GM19395 (cell line): ENCODE results near the gene LCN6.
"Not testable (repeated sequence)": the region's sequence is repeated elsewhere in the genome, so short reads cannot be mapped to it uniquely, and the experiment has no call there.

Experiments
- ATAC-seq: cut with Tn5 transposase; IDR thresholded peaks from one replicate; pipeline ENCODE4 v1.9.1; 2021; ENCODE audit warnings: mild to moderate bottlenecking, moderate library complexity; ENCODE audit not compliant: unreplicated experiment

Gene LCN6

GRCh38 chr9:136748201-136748600 lies at the start of gene LCN6:
TSS of gene LCN6 (minus strand) at chr9:136748525. CDS start at chr9:136748483, 42 bp downstream.
- no peak for ATAC-seq

- ATAC-seq: not testable (repeated sequence)
These were observed 48.5 kb upstream of the LCN6 start for GRCh38 chr9:136796775-136797347.

- no peak for ATAC-seq
These were observed 48.0 kb upstream of the LCN6 start, which contains the start of gene CCDC183 for GRCh38 chr9:136796238-136796774. TSS of gene CCDC183 (plus strand) at chr9:136796338. CDS start at chr9:136796398, 60 bp downstream.

GRCh38 chr9:136795000-136795348 lies 46.6 kb upstream of the LCN6 start:
- ATAC-seq: no peak

GRCh38 chr9:136794281-136794999 lies 46.1 kb upstream of the LCN6 start:
- ATAC-seq: no peak

- ATAC-seq: no peak
These were observed 45.0 kb upstream of the LCN6 start for GRCh38 chr9:136793086-136793946.

- no peak for ATAC-seq
These were observed 44.2 kb upstream of the LCN6 start for GRCh38 chr9:136792321-136793085.

- peak; percentile 31 for ATAC-seq
These were observed 43.4 kb upstream of the LCN6 start for GRCh38 chr9:136791516-136792276.

- peak; percentile 75 for ATAC-seq
These were observed 42.6 kb upstream of the LCN6 start, which contains the start of gene TMEM141 for GRCh38 chr9:136790640-136791515. TSS of gene TMEM141 (plus strand) at chr9:136791344. CDS start at chr9:136791371, 27 bp downstream.

- ATAC-seq: no peak
These were observed 41.2 kb upstream of the LCN6 start for GRCh38 chr9:136789523-136789937.

GRCh38 chr9:136788644-136789522 lies 40.6 kb upstream of the LCN6 start:
- ATAC-seq: not testable (repeated sequence)

GRCh38 chr9:136787690-136788400 lies 39.5 kb upstream of the LCN6 start:
- no peak for ATAC-seq

- ATAC-seq: not testable (repeated sequence)
These were observed 38.7 kb upstream of the LCN6 start for GRCh38 chr9:136786983-136787382.

- ATAC-seq: no peak
These were observed 38.1 kb upstream of the LCN6 start for GRCh38 chr9:136786451-136786850.

- not testable (repeated sequence) for ATAC-seq
These were observed 37.4 kb upstream of the LCN6 start for GRCh38 chr9:136785565-136786355.

- no peak for ATAC-seq
These were observed 36.7 kb upstream of the LCN6 start for GRCh38 chr9:136784997-136785361.
